HG02885 (cell line): ENCODE results near the gene LCE1A.

Experiments
- ATAC-seq: cut with Tn5 transposase; IDR thresholded peaks from one replicate; pipeline ENCODE4 v1.9.1; 2021; ENCODE audit warnings: mild to moderate bottlenecking; ENCODE audit not compliant: unreplicated experiment, poor library complexity

LCE1A gene, protein sequence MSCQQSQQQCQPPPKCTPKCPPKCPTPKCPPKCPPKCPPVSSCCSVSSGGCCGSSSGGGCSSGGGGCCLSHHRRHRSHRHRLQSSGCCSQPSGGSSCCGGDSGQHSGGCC

GRCh38 chr1:152827173-152827572 is at the start of gene LCE1A:
Gene LCE1A, plus strand, starts transcription at chr1:152827473. Its CDS starts 0 bp downstream, at chr1:152827473.
- ATAC-seq, result no peak

- ATAC-seq, result no peak
These were observed 49.6 kb upstream of the LCE1A start for GRCh38 chr1:152777510-152778137.

DNA sequence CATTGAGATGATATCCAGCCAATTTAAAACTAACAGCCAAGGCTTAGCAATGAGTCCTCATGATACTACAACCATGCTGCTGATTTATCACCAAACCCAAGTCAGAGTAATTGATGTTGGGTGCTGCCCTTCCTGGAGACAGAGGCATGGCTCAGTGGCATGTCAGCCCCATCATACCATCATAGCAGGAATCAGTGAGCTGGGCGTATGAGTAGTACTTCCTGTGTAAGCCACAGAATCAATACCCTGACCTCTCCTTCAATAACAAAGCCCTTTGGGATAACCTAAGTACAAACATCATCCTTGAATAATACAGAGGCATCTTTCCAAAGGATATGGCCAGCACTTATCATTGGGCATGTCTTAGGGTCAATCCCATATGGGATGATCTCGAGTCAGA is 44.2 kb upstream of the LCE1A start:
- no peak for ATAC-seq

GRCh38 chr1:152786077-152786476 is 41.2 kb upstream of the LCE1A start, which contains the start of gene LCE1E:
Gene LCE1E, plus strand, starts transcription at chr1:152786257. Its CDS starts 1,043 bp downstream, at chr1:152787300.
- no peak for ATAC-seq

DNA sequence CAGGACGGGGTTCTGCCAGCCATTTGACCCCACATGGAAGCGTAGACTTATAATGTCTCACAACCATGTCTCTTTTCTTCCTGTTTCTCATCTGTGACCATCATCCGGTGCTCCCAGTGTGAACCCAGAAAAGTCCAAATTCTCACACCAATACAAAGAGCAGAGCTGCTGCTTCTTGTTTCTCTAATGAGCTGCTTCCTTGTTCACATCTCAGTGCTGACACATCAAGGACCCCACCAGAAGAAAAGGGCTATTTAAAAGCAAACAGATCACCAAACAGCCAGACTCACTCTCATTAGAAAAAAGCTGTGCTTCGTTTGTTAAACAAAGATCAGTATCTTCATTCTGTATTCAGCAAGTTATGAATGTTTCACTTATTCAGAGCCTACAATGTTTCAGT is 31.6 kb upstream of the LCE1A start:
- ATAC-seq, result no peak

DNA sequence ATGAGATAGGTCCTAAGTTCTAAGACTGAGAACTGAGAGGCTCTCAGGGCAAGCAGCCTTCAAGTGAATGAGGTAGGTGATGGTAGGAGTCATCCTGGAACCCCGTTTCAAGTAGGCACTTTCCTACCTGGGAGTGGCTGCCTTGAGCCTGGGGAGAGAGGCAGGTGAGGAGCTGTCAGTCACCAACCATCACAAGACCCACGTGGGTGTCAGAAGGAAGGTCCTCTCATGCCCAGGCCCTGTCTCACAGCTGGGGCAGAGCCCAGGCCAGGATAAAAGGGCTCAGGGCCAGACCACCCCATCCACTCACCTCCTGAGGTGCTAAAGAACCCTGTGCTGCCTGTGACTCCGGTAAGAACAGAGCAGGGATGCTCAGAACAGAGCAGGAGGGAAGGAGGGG is 30.9 kb upstream of the LCE1A start, which contains the start of gene LCE1D:
Gene LCE1D (plus strand): TSS at position 301 of the 400 bp plus-strand sequence. CDS start 1,074 bp downstream, outside the sequence.
- no peak for ATAC-seq

DNA sequence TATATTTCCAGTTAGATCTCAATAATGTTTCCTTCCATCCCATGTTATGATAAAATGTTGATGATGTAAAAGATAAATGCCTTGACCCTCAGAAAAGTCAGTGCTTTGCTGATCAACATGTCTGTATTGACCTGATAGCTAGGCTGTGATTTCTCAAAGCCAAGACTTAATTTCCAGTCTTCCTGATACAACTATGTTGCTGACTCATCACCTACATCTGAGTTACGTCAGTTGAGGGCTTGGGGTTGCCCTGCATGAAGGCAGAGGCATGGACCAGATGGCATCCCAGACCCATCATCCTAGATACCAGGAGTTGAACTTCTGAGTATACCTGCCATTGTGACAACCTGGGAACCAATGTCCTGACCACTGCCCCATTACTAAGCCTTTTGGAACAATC is 25.9 kb upstream of the LCE1A start:
- ATAC-seq, result no peak

DNA sequence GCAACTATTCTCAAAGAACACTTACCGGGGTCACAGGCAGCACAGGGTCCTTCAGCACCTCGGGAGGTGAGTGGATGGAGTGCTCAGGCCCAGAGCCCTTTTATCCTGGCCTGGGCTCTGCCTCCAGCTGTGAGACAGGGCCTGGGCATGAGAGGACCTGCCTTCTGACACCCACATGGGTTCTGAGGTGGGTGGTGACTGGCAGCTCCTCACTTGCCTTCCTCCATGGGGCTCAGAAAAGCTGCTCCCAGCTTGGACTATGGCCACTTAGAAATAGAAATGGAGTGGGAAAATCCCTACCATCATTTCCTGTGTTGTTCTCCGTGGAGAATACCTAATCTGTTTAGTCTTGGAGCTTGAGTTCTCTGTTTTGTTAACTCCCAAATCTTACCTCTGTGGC is 20.7 kb upstream of the LCE1A start, which contains the start of gene LCE1C:
Gene LCE1C (minus strand): TSS at position 76 of the 400 bp plus-strand sequence. CDS start 1,173 bp downstream, outside the sequence.
- ATAC-seq, result no peak

DNA sequence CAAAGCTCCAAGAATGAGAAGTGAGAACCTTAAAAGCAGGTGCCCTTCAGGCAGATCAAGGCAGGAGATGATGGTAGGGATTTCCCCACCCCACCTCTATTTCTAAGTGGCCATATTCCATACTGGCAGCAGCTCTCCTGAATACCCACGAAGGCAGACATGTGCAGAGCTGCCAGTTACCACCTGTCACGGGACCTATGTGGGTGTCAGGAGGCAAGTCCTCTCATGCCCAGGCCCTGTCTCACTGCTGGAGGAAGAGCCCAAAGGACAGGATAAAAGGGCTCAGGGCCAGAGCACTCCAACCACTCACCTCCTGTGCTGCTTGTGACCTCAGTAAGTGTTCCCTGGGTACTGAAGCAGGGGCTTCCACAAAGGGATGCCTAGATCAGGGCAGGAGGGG is 16.2 kb upstream of the LCE1A start:
- ATAC-seq, result no peak

DNA sequence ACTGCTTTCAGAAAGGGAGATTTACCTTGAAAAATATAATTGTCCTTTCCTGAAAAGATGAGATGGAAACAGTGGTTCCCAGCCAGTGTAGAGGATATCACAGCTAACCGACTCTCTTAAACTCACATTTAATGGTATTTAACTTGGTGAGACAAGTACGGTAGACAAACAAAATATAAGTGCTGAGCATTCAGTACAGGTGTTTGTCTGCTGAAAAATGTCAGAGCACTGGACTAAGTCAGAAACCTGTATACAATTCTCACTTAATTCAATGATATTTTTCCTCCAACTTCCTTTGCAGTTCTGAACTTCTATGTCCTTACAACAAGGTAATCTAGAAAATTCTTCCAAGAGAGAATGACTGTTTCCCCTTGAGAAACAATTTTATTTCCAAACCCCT is 15.6 kb upstream of the LCE1A start, which contains the start of gene LCE1B:
Gene LCE1B (plus strand): TSS at position 301 of the 400 bp plus-strand sequence. CDS start 476 bp downstream, outside the sequence.
- no peak for ATAC-seq

- no peak for ATAC-seq
These were observed 10.0 kb upstream of the LCE1A start for GRCh38 chr1:152817309-152817708.

- no peak for ATAC-seq
These were observed 4.0 kb upstream of the LCE1A start for GRCh38 chr1:152823294-152823693.

GRCh38 chr1:152824964-152825363 is 2.3 kb upstream of the LCE1A start:
- no peak for ATAC-seq

DNA sequence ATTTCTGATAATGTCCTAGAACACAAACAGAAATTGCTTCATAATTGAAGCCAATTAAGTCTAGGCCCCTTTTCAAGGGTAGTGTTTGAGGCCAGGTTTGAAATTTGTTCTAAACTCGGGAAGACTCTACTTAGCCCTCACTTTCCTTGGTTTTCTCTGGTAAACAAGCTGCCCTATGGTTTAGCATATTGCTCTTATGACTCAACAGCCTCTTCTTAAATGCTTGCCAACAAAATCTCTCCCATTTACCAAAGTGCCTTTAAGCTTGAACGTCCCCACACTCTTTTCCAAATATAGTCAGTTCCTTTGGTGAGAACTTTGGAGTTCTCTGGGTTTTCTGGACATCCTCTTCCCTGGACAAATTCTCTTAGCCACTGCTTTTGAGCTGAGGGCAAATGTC is 9.6 kb downstream of the LCE1A start:
- no peak for ATAC-seq

- no peak for ATAC-seq
These were observed 15.3 kb downstream of the LCE1A start, which contains the start of gene LCE6A for GRCh38 chr1:152842556-152842955. Gene LCE6A, plus strand, starts transcription at chr1:152842856. Its CDS starts 665 bp downstream, at chr1:152843521.

GRCh38 chr1:152855661-152856060 is 28.4 kb downstream of the LCE1A start:
- ATAC-seq, result no peak

DNA sequence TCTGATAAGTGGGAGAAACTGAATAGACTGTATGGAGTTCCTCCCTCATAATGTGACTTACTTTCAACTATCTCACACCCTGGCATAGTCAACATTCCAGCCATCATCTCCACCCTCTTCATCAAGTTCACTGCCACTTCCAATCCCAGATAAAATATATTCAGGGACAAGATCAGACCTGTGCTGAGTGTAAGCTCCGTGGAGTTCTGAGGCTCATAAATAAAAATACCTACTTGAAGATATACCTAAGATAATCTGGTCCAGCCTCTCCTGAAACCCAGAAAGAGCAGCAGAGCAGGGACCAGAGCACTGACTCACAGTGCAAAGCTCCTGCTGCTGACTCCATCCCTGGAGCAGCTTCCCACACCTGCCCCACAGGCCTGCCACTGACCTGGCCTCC is 30.8 kb downstream of the LCE1A start:
- ATAC-seq, result no peak

- no peak for ATAC-seq
These were observed 32.4 kb downstream of the LCE1A start, which contains the start of gene LCE7A for GRCh38 chr1:152859696-152860095. Gene LCE7A, plus strand, starts transcription at chr1:152859996. Its CDS starts 702 bp downstream, at chr1:152860698.

GRCh38 chr1:152860129-152860528 is 32.9 kb downstream of the LCE1A start:
- ATAC-seq, result no peak

- no peak for ATAC-seq
These were observed 34.1 kb downstream of the LCE1A start for GRCh38 chr1:152861374-152861773.

GRCh38 chr1:152864443-152864842 is 37.2 kb downstream of the LCE1A start:
- ATAC-seq, result no peak

GRCh38 chr1:152866321-152866720 is 39.0 kb downstream of the LCE1A start:
- no peak for ATAC-seq
